Measurements from ENCODE around the gene NME8. TPM values are rescaled to one million over a fixed set of nuclear protein-coding genes. Genes with fewer than 3 reads are reported as not detected.

NME8 gene
- total RNA-seq, 1 donor from 2014 or later, result not detected

DNA sequence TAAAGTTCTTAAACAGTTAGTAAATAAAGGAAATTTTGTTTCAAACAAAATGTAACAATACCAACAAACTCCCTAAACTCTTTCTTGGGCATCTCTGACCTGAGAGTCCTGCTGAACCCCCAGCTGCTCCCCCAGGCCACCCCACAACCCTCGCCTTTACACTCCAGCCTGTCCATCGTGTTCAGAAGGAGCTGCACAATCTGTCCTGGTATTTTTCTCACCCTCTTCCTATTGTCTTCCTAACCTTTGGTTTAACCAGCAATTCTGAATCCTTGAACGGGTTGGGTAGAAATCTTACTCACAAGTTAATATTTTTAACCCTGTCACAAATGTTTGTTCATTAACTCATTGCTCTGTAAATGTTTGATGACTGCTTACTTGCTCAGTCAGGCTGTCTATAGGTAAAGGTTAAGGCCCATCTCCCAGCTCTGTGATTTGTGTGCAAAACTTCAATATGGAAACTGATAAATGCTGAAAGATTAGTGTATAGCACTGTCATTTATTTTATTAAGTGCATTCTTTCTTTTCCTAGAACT lies 51.4 kb downstream of the NME8 start:
- DNase-seq (ENCODE audit: low read depth in 2 of 2), result no peak

DNA sequence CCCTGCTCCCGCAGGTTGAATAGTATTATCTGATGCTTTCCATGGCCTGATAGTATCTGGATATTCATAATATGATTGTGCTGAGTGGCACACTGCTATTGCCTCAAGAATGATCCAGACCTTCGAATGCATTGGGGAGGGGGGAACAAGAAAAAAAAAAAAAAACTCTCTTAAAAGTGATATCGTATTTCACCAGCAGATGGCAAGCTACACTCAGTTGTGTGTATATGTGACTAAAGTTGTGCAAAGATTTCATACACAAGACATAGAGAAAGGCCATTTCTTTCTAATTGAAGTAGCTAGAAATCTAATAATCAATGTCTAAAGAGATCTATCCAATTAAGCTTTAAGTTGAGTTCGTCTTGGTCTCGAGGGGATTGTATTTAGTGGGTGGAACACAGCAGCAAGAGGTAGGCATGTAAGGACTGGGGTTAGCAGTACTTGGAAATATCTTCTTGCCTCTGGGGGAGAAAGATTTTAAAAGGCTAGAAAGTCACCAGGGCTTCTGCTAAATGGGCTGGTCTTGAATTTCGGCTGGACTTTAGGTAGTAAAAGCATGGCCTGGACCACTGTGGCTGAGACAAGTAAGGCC lies 52.9 kb downstream of the NME8 start:
- DNase-seq (ENCODE audit: low read depth in 2 of 2), result peak; percentile 17 to 40

DNA sequence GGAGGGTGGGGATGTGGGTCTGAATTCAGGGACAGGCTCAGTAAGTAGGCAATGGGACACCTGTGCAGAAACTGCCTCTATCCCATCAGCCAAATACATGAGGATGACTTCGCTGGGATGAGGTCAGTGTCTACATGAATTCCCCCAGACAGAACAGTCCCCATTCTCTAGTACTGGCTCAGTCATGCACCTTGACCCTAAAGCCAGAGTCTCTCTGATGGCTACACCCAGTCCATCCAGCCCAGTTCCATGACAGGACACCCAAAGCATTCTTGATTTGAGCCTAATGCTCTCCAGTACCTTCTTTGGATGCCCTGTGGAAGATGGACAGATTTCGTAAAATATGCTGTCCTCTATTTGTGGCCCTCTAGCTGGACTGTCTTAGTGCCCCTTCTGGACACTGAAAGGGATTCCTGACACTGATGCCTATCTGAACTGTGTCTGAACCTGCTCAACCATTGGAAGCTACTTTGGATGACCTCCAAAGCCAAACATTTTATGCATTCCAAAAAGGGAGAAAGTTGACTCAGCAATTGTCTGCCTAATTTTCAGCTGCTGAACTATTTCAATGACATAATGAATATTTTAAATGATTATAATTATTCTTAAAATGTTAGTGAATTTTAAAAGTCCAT lies 53.6 kb downstream of the NME8 start:
- DNase-seq (ENCODE audit: low read depth in 2 of 2), result peak in 1 of 2 donors; percentile 17

DNA sequence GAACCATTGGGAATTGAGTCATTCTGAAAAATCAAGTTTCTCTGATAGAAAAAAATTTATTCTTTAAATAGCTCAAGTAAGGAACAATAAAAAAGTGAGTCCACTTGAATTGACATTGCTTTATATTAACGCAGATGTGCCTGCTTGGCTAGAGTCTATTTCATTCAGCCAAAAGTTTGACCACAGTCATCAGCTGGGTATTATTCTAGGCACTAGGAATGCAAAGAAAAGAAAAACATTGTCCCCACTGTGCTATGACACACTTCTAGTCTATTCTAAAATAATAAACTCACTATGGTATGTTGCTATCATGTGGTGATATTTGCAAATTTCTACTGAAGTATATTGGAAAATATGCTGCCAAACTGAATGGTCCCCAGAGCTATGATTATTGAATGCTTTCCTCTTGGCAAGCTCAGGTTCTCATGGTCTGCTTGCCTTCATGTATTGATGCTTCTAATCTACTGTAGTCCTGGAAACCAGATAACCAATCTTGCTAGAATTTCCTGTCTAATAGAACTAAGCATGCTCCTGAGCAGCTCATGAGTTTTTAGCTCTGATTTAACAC lies 59.9 kb downstream of the NME8 start:
- no peak for DNase-seq (ENCODE audit: low read depth in 2 of 2)

DNA sequence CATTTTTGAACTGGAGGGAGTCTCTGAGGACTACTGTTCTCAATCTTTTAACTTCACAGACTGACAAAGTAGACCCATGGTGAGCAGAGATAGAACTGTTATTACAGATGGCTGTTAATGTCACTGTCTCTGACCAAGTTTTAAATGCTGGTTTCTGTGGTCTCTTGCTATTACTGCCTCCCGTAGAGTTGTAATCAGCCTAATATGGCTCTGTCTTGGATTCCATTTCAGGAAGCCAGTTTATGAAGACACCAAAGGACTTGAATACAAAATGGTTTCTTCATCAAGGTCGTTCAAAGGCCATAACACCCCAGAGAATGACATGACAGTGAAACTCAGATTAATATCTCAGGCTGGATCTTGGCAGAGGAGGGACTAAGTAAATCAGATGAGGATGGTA lies 64.4 kb downstream of the NME8 start:
- DNase-seq (ENCODE audit: low read depth in 2 of 2), result no peak

DNA sequence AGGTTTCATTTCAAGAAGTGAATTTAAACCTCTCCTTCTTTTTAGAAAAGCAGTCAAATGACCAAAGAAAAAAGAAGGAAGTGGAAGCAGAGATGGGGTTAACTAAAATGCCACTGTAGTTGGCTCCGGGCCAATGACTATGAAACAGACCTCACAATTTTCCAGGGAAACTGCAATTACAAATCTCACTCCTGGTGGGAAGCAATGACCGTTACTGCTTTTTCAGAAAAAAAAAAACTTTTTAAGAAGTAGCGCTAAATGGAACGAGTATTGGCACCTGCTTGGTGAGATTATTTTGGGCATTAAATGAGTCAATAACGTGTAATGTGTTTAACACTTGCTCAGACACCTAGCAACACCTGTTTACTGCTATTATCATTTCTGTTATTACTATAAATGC lies 67.0 kb downstream of the NME8 start:
- no peak for DNase-seq (ENCODE audit: low read depth in 2 of 2)

DNA sequence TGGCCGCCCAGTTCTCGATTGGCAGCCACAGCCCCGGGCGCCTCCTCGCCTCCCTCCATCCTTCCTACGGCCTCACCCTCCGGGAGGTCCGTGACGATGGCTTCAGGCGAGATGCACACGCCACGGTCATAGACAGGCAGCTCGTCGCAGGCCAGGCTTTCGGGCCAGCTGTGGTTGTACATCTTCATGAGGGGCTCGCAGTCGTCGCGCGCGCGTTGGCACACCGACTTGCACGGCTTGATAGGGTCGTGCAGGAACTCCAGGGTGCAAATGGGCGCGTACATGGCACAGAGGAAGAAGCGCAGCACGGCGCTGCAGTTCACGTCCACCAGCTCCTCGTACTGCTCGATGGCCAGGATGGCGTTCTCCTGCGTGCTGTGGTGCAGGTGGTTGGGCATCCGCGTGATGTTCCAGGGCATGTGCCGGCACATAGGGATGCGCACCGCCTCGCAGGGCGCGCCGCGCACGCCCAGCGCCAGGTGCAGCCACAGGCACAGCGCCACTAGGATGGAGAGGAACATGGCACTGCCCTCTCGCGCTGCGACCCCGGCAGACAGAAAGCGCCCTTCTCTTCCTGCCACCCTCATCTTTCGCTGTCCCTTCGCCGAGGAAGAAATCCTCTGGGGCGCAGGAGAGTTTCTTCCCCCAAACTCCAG lies 67.7 kb downstream of the NME8 start:
- no peak for DNase-seq (ENCODE audit: low read depth in 2 of 2)

DNA sequence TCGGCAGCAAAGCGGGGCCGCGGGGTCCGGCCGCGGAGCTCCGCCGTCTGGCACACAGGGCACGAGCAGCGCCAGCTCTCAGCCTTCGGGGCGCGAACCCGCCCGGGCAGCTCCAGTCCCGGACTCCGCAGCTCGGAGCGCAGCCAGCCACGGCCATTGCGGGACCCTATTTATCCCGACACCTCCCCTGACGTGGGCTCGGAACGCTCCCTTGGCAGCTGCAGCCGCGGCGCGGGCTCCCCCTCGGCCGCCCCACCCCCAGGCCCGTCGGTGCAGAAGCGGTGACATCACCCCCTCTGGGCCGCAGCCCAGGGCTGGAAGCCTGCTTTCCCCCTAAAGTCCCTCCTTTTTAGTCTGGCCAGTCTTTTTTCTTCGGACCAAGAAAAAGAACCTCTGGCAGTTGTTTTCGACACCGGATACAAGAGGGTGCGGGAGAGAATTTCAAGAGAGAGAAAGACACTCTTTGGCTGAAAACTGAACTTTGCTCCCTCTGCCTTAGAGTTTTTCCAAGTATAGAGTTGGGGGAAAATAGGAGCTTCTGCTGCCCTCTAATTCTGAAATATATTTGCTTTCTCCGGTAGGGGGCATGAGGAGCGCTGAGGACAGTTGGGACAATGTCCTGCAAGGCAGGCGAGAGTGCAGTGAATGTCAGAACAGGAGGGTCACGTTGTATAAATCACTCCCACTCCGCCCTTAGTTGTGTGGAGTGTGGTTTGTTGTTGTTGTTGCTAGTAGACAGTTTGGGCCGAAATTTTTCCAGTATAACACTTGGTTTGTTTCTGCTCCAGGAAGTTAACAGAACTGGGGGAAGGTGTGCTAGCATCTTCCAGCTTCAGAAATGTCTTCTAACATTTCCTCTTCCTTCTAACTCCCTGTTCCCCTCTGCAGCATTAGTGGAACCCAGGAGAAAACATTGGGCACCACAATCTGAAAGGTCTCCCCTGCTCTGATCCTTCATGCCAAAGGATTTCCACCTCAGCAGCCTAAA lies 68.6 kb downstream of the NME8 start, which contains the start of gene SFRP4:
SFRP4 (minus strand) TSS at position 145 of the 988 bp plus-strand sequence. CDS start 280 bp downstream, outside the sequence.
- peak; percentile 14 to 39 for DNase-seq (ENCODE audit: low read depth in 2 of 2)

DNA sequence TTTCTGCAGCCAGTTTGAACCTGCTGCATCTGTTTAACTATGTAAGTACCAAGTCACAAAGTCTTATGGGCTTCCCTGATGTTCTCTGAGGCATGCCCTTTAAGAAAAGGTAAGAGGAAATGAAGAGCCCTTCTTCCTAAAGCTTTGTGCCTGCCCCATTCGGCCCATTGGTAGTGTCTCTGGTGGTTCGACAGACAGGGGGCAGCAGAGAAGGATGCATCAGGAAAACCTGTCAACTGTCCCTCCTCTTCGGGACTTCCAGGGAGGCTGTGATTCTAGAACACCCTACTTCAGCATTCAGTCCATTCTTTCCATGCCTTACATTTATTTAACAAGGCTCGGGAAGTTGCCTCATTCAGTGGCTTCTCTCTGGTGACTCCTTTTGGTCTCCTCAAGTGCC lies 70.1 kb downstream of the NME8 start:
- no peak for DNase-seq (ENCODE audit: low read depth in 2 of 2)

DNA sequence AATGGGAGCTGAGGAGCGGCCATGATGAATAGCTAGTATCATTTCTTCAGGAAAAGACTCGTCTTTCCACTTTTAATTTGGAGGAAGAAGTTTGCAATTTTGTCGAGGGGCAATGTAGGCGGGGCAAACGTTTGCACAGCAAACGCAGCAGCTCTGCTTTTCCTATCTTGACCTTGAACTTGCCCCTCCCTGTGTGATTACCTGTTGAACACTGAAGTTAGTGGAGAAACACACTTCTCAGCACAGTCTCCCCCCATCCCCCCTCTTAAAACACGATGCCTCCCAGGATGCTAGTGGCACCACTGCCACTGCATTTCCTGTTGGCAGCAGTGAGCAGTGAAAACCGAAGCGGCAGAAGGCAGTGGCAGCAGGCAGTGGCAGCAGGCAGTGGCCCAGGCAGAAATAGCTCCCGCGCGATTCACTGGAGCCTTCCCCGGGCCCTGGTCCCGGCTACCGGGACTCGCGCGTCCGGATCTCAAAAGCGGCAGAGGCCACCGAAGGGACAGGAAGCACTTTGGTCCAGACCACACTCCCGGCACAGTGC lies 72.0 kb downstream of the NME8 start, which contains the start of gene EPDR1:
EPDR1 (plus strand) TSS at position 336 of the 544 bp plus-strand sequence. CDS start 300 bp downstream, outside the sequence.
- no peak for DNase-seq (ENCODE audit: low read depth in 2 of 2)

DNA sequence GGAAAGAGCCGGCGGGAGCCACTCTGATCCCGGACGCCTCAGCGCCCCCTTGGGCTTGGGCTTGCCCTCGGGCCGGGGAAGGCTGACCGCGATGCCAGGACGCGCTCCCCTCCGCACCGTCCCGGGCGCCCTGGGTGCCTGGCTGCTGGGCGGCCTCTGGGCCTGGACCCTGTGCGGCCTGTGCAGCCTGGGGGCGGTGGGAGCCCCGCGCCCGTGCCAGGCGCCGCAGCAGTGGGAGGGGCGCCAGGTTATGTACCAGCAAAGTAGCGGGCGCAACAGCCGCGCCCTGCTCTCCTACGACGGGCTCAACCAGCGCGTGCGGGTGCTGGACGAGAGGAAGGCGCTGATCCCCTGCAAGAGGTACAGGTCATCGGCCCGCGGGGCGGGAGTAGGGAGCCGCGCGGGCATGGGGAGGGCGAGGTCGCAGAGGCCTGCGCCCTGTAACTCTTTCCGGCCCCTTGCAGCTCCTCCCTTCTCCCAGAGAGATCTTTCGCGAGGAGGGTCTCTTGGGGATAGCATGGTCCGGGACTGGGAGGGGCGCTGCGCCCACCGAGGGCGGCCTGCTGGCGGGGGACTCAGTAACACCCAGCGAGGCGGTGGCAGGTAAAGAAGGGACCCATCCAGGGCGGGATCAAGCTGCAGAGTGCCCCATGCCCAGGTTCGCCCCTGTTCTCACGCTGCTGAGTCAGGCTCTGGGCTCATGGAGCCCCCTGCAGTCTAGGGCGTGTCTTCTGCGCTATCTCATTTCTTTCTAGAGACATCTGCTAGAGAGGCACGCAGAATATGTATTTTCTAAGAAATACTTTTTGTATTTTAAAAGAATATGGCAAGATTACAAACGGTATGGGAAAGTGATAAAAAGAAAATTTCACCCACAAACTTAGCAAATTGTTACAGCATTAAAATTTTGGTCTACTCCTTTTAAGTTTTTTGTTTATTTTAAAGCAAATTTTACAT lies 72.7 kb downstream of the NME8 start:
- DNase-seq (ENCODE audit: low read depth in 2 of 2), result no peak

DNA sequence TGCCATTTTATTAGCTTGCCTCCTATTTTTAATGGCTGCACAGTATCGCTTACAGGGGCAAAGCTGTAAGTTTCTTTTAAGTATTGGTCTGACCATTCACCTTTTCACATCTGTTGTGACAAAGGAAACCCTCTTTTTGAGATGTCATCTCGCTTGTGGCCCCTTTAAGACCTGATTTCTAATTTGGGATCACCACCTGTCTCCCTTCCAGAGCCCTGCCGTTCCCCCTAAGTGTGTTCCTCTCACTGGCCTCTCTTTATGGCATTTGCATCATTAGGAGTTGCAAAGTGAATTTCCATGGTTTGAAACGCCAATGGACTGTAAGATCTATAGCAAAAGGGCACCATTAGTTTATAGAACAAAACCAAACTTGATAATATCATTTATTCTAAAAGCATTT lies 73.5 kb downstream of the NME8 start:
- DNase-seq (ENCODE audit: low read depth in 2 of 2), result no peak

DNA sequence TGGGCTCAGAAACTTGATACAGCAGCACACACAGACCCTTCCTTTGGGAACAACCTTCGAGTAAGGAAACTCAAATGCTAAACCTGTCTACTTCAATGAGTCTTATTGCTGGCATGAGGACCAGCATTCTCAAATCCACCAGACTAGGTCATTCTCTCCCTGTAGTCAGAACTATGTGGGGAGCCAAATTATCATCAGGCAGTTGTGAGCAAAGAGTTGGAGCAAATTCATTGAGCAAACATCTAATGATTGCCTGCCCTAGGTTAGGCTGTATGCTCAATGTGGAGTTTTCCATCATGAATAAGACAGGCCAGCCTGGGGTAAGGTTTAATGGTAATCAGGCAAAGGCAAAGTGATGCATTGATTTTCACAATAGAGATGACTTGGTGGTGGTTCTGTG lies 75.6 kb downstream of the NME8 start:
- no peak for DNase-seq (ENCODE audit: low read depth in 2 of 2)

DNA sequence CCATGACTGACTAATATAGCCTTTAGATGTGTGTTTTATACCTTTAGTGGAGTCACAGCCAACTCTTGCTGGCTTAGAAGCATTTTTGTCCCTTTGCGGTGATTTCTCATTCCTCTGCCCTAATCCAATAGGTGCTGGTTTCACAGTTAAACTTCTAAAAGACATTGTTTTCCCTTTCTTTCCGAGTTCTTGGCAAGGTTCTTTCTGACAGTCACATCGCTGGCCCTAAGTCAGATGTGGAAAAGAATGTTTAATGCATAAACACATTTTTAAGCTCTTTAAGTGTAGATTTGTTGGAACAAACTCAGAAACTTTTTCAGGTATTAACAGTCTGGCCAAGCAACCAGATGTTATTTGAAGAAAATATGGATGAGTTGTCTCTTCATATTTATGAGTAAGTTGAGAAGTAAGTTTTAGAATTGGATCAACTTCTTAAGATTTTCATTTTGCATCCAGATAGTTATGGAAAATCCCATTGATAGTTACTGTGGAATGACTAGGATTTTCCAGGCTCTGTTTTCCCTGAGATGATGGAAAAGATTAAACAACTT lies 76.2 kb downstream of the NME8 start:
- DNase-seq (ENCODE audit: low read depth in 2 of 2), result no peak

DNA sequence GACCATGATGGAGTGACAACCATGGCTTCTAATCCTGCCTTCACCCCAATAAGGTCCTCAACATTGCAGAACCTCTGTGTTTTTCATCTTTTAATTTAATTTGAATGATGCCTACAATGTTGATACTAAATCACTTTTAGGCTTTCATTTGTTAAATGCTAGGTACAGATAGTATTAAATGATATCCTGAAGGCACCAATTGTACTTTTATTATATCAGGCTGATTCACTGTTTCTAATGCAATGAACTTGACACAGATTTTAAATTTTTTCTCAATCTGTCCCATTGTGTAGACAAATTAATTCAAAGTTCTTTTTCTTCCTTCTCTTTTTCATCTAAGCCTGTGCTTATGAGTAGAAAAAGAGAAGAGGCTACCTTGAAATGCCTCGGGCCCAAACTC lies 77.2 kb downstream of the NME8 start:
- no peak for DNase-seq (ENCODE audit: low read depth in 2 of 2)

DNA sequence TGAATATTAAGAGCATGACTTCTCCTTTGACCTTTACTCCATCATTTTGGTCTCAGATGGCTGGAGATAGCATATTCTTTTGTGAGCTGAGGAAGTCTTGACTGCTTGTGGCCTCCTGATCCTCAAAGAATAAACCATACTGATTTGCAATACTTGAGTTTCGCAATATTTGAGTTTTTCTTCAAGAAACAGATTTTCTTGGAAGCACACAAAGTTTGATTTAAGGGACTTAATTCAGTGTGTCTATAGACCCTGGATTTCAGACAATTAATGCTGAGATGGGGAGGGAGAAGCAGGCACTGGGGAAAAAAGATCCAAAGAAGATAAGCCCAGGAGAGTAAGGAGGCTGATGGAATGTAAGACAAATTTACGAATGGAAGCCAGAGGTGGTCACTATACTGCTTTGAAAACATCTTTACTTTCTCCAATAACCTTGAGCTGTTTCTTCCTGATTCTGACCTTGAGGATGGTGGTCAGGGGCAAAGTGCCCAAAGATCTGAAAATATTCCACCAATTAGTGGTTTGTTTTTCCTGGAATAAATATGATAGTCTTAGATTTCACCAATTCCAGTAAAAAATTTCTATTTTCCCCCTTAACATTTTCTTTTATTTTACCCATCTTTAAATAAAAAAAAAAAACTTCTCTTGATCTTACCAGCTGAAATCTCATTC lies 79.5 kb downstream of the NME8 start:
- DNase-seq (ENCODE audit: low read depth in 2 of 2), result no peak

DNA sequence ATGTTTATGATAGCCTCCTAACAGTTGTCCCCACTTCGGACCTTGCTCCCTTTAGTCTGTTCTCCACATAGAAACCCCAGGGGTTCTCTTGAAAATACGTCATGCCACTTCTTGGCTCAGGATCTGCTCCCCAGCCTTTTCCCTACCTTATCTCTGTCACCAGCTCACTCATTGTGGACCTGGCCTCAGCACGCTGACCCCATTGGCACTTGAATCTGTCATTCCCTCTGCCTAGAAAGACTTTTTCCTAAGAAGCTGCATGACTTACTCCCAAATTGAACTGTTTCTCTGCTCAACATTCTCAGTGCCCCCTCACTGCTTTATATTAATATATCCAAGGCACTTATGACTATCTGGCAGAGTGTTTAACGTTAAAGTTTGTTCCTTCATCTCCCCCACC lies 80.5 kb downstream of the NME8 start:
- DNase-seq (ENCODE audit: low read depth in 2 of 2), result no peak

DNA sequence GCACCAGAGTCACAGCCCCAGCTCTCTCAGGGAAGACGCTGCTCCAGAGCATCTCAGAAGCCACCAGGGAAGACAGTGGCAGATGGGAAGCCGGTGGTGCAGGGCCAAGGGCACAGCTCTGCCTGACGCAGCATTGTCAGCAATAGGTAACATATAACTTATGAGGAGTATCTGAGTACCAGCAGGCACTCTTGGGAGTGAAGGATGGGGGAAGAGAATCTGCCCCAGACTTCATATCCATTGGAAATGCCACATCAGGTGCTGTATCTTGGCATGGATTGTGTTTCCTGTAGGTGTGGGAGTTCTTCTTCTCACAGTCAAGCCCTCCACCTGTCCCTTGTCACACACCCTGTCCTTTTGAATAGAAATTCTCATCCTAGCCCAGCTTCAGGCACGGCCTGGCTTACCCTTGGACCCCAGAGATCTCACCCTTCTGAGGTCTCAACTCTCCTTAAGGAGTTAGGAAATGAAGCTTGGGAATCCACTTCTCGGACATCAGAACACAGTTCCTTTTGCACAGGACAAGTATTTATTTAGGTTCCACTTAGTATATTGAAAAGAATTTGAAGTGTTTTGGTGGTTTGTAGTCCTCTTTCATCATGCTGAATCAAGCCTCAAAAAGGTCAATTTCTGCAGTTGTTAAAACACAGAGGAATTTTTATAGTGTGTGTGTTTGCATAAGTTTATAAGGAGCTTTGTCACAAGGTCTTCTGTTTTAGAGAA lies 82.0 kb downstream of the NME8 start:
- DNase-seq (ENCODE audit: low read depth in 2 of 2), result no peak

Data from dermis microvascular lymphatic vessel endothelial cell (primary cell).